BLaER1 (cell line): Measurements from ENCODE around the gene THY1.

Experiments used
- H3K27ac ChIP-seq: shearing (Covaris generic); formaldehyde crosslinking; 2 replicates; pipeline ENCODE4 v1.8.1; 2022
- H3K27me3 ChIP-seq: shearing (Covaris generic); formaldehyde crosslinking; 2 replicates; pipeline ENCODE4 v1.8.1; 2022
- H3K36me3 ChIP-seq: shearing (Covaris generic); formaldehyde crosslinking; 2 replicates; pipeline ENCODE4 v1.8.1; 2022
- H3K4me1 ChIP-seq: shearing (Covaris generic); formaldehyde crosslinking; 2 replicates; pipeline ENCODE4 v1.8.1; 2022
- H3K4me2 ChIP-seq: shearing (Covaris generic); formaldehyde crosslinking; 2 replicates; pipeline ENCODE4 v1.8.1; 2022
- H3K4me3 ChIP-seq: shearing (Covaris generic); formaldehyde crosslinking; 2 replicates; pipeline ENCODE4 v1.8.1; 2022
- H3K9ac ChIP-seq: shearing (Covaris generic); formaldehyde crosslinking; 2 replicates; pipeline ENCODE4 v1.8.1; 2022
- H3K9me3 ChIP-seq: shearing (Covaris generic); formaldehyde crosslinking; 2 replicates; pipeline ENCODE4 v1.8.1; 2022
- H4K20me1 ChIP-seq: shearing (Covaris generic); formaldehyde crosslinking; 2 replicates; pipeline ENCODE4 v1.8.1; 2022
- Cebpa-rat ChIP-seq: shearing (Covaris generic); IDR thresholded peaks from 2 replicates; pipeline ENCODE4 v1.8.1; 2022

Gene THY1

DNA sequence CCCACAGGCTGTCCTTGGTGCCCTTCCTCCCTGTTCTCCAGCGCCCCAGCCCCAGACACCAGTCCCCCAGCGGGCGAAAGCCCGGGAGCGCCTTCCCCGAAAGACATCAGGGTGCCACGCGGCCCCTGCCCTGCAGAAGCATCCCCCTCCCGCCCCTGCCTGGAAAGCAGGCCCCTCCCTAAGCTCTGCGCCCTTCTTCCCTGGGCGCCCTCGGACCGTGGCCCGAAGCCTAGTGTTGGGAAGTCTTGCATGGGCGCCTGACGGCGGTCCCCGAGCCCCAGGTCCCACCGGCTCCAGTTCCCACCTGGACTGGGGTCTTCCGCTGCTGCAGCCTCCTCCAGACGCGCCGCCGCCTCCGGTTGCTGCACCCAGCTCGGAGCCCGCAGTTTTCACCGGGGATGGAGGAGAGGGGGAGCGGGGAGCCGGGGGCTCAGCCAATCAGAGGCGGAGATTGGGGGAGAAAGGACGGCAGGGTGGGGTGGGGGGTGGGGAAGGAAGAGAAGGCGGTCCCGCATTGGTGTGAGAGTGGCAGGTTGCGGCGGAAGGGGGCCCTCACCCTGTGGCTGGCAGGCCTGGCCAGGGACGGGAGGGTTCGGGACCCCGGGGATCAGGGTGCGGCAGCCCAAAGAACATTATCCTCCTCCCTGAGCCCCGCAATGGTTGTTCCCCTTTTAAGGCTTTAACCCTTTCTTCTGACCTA, at the start of gene THY1:
TSS of gene THY1 (minus strand) at position 364 of the 700 bp plus-strand sequence. CDS start 2,267 bp downstream, outside the sequence.
- H3K4me2 ChIP-seq, result peak within 1 kb of the TSS; percentile 73
- H3K9ac ChIP-seq, result 0 out of 2 replicates have a peak within 1 kb of the TSS, but pooled peaks have one; percentile 19
- H3K4me3 ChIP-seq, result peak within 1 kb of the TSS; percentile 62

DNA sequence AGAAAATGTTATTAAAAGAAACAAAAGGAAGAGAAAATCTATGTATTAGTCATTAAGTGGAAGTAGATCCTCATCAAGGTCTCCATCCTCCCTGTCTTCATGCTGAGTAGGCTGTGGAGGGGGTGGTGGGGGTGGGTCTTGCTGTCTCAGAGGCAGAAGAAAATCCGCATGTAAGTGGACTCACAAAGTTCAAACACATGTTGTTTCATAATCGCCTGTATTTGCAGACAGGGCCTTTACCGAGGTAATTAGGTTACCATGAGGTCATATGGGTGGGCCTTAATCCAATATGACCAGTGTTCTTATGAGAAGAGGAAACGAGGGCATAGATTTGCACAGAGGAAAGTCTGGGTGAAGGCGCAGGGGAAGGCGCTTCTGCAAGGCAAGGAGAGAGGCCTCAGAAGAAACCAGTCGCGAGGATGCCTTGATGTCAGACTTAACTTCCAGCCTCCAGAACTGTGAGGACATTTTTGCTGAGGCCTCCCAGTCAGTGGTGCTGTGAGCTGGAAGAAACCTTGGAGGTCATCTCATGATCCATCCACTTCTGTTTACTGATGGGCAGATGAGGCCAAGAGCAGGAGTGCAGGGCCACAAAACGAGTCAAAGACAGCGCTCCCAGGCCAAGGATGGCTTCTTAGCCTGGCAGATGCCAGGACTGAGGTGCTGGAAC, 49.3 kb upstream of the THY1 start:
- Histone ChIP-seq H4K20me1 (no peaks in the 10 kb centered on the region), H3K4me1 (peaks cover 20% of the 10 kb centered on the region), H3K27me3 (no peaks in the 10 kb centered on the region), H3K27ac (no peak overlapping the region), H3K9ac (no peak overlapping the region), H3K4me2 (peak overlapping the region; percentile 1; the same call in 1 of the 2 replicates), H3K36me3 (no peaks in the 10 kb centered on the region), H3K4me3 (no peak overlapping the region), H3K9me3 (peaks cover 8% of the 10 kb centered on the region; the same call in 1 of the 2 replicates)
- no peak for TF ChIP-seq Cebpa-rat

More for the DNA sequence above, at the start of gene THY1:
- Histone ChIP-seq H3K4me1 (peaks cover 16% of the 10 kb centered on the region), H3K27ac (no peak within 1 kb of the TSS), H4K20me1 (peaks cover 28% of the 10 kb centered on the region), H3K36me3 (no peaks in the 10 kb centered on the region), H3K27me3 (peaks cover 59% of the 10 kb centered on the region), H3K9me3 (no peaks in the 10 kb centered on the region)
- no peak for TF ChIP-seq Cebpa-rat

DNA sequence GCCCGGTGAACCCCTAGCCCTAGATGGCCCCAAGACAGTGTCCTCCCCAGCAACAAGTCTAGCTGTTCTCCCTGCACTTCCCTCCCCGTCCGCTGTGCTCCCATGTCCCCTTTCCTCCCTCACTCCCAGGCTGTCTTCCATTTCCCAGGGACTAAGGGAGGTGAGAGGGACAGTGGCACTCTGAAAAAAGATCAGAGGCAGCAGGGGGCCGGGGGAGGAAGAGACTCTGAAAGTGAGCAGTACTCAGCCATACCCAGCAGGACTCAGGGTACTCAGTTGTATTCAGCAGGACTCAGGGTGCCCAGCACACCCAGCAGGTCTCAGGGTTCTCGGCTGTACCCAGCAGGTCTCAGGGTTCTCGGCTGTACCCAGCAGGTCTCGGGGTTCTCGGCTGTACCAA, 48.4 kb upstream of the THY1 start:
- Histone ChIP-seq H3K27me3 (no peaks in the 10 kb centered on the region), H3K4me3 (no peak overlapping the region), H3K36me3 (no peaks in the 10 kb centered on the region), H3K4me1 (peaks cover 20% of the 10 kb centered on the region), H3K9me3 (peaks cover 8% of the 10 kb centered on the region; the same call in 1 of the 2 replicates), H4K20me1 (no peaks in the 10 kb centered on the region), H3K9ac (no peak overlapping the region), H3K27ac (no peak overlapping the region), H3K4me2 (no peak overlapping the region)
- TF ChIP-seq Cebpa-rat, result no peak

DNA sequence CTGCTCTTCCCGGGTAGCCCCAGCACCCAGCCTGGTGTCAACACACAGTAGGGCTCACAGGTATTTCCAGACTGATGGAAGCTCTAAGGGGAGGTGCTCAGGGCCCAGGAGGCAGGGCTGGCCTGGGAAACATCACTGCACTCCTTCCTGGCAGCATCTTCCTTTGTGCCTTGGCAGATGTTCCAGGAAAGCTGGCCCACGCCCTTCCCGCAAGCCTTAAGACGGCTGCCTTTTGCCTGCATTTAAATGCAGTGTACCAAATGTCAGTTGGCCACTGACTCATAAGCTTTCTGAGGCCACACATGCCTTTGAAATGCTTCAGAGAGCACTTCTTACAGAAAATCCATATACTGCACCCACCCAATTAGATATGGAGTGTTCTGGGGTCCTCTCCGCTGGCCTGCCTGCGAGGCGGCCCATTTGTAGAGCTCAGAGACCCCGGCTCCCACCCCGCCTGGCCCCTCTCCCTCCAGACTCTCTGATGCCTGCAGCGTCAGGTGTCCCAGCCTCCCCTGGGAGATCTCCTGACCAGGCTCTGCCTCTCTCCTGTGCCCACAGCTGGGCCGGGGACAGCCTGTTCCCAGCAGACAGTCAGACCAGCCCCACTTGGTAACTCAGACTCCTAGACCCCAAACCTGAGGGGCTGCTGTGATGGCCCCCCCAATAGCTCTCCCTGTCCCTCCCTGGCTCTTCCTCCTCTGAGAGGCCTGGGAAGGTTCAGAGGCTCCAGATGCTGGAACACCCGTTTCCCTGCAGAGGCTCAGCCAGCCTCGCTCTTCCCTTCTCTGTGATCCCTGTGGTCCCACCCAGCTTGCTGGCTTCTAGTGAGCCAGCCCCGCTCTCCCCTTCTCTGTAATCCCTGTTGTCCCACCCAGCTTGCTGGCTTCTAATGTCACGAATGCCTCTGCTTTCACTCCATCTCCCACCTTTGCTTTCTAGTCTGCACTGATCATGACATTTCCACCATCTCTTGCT, 47.6 kb upstream of the THY1 start:
- Histone ChIP-seq H3K4me3 (no peak overlapping the region), H3K27ac (no peak overlapping the region), H3K27me3 (no peaks in the 10 kb centered on the region), H3K9ac (no peak overlapping the region), H3K9me3 (peaks cover 8% of the 10 kb centered on the region), H3K4me2 (peak overlapping the region; percentile 37; the same call in 1 of the 2 replicates), H3K36me3 (no peaks in the 10 kb centered on the region), H3K4me1 (peaks cover 20% of the 10 kb centered on the region), H4K20me1 (no peaks in the 10 kb centered on the region)
- TF ChIP-seq Cebpa-rat, result no peak

DNA sequence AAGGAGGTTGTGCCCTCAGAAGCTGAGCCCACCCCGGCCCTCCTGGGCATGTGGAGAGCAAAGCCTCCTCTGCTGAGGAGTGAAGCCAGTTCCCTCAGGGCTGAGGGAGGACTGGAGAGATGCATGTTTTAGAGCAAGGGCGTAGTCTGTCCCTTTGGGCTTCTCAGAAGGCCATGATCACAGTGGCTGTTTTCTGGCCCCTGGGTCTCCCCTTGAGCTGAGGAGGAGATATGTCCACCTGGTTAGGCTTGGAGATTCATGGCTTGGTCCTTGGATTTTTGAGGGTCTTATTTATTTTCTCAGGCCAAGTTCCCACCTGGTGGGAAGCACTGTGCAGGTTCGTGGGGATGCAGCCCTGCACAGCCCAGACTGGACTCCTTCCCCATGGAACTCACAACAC, 46.5 kb upstream of the THY1 start:
- H3K36me3 ChIP-seq, result no peaks in the 10 kb centered on the region
- peaks cover 8% of the 10 kb centered on the region for H3K9me3 ChIP-seq
- no peak overlapping the region for H3K4me2 ChIP-seq
- H3K9ac ChIP-seq, result no peak overlapping the region
- H3K4me1 ChIP-seq, result peaks cover 20% of the 10 kb centered on the region
- no peak for TF ChIP-seq Cebpa-rat
- H3K27ac ChIP-seq, result no peak overlapping the region
- no peak overlapping the region for H3K4me3 ChIP-seq
- no peaks in the 10 kb centered on the region for H4K20me1 ChIP-seq
- no peaks in the 10 kb centered on the region for H3K27me3 ChIP-seq

DNA sequence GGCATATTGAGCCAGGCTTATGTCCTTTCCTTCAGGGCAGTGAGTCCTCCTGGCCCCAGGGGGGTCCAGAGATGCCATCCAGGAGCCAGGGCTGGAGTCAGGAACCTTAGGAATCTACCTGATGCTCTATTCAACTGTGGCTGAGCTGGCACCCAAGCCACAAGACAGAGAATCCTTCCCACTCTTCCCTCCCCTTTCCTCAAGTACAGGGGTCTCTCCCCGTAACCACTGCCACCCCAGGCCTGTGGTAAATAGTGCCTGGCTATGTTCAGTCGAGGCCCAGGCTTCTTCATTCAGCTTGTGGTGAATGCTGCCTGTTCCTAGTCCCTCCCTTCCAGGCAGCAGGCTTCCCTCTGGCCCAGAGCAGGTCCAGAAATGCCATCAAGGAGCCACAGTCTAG, 45.5 kb upstream of the THY1 start:
- no peak overlapping the region for H3K4me2 ChIP-seq
- no peak for TF ChIP-seq Cebpa-rat
- peaks cover 8% of the 10 kb centered on the region for H3K9me3 ChIP-seq
- no peaks in the 10 kb centered on the region for H3K36me3 ChIP-seq
- H3K4me3 ChIP-seq, result no peak overlapping the region
- no peaks in the 10 kb centered on the region for H4K20me1 ChIP-seq
- H3K27ac ChIP-seq, result no peak overlapping the region
- peaks cover 20% of the 10 kb centered on the region for H3K4me1 ChIP-seq
- no peak overlapping the region for H3K9ac ChIP-seq
- H3K27me3 ChIP-seq, result no peaks in the 10 kb centered on the region

DNA sequence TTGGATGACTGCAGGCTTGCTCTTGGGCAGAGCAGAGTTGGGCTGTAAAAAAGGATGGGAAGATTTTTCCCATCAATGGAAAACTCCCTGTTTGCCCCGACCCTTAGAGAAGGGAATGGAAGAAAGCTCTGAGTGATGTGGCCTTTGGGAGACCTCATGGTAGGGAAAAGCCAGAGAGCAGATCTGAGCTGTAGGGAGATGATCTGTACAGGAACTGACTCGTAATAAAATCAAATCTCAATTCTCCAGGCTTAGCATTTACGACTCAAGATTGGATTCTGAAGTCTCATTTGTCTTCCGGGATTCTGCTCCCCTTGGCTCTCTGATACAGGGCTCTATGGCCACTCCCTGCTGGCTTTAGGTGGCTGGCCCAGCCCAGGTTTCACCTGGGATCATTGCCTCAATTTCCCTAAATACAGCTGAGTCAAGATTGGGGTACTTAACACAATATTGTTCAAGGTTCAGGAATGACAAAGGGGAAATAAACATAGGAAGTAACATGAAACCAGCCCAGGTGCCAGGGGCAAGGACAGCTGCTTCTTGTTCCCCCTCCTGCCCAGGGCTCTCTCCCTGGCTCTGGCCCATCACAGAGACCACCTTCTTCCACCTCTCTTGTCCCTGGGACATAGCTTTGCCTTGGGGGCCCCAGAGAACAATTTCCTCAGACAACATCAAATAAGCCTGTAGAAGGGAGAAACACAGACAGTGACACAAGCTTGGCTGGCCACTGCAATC, 38.4 kb upstream of the THY1 start:
- no peak overlapping the region for H3K4me2 ChIP-seq
- H3K36me3 ChIP-seq, result no peaks in the 10 kb centered on the region
- H3K9ac ChIP-seq, result no peak overlapping the region
- no peak overlapping the region for H3K4me3 ChIP-seq
- H4K20me1 ChIP-seq, result no peaks in the 10 kb centered on the region
- H3K27ac ChIP-seq, result no peak overlapping the region
- no peaks in the 10 kb centered on the region; the same call in 1 of the 2 replicates for H3K9me3 ChIP-seq
- H3K27me3 ChIP-seq, result no peaks in the 10 kb centered on the region
- no peak for TF ChIP-seq Cebpa-rat
- H3K4me1 ChIP-seq, result peaks cover 30% of the 10 kb centered on the region

DNA sequence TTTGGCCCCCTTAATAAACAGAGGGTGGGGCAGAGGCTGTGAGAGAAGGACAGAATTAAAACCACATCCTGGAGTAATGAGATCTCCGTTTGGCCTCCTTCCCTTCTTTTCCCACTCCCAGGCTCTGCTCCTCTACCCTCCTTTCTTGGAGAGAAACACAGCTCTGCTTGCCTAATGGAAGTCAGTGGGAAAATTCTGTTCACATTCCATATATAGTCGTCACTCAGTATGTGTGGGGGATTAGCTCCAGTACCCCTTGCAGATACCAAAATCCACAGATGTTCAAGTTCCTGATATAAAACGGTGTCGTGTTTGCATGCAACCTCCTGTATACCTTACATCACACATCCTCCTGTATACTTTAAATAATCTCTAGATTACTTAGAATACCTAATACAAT, 37.6 kb upstream of the THY1 start:
- Histone ChIP-seq H4K20me1 (no peaks in the 10 kb centered on the region), H3K27me3 (no peaks in the 10 kb centered on the region), H3K36me3 (no peaks in the 10 kb centered on the region), H3K9me3 (no peaks in the 10 kb centered on the region; the same call in 1 of the 2 replicates), H3K9ac (no peak overlapping the region), H3K4me2 (peak overlapping the region; percentile 58), H3K4me1 (peaks cover 30% of the 10 kb centered on the region), H3K27ac (no peak overlapping the region), H3K4me3 (no peak overlapping the region)
- TF ChIP-seq Cebpa-rat, result no peak

DNA sequence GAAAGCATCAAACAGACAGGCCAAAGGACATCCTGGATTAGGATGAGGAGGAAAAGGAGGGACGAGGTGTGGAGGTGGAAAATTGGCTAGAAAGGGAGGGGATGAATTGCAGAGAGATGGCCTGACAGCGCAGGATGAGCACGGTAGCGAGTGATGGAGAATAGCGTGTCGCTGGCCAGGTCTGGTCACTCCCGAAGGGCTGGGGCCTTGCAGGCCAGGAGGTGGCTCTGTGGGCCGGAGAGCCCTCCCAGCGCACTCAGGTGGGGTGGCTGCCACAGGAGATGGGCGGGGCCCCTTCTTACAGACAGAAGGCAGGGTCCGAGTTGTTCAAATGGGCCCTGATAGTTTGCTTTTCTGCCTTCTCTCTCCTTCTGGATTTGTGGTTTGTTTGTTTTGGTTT, 37.1 kb upstream of the THY1 start:
- no peak for TF ChIP-seq Cebpa-rat
- Histone ChIP-seq H3K27me3 (no peaks in the 10 kb centered on the region), H3K9ac (no peak overlapping the region), H3K27ac (no peak overlapping the region), H3K4me1 (peaks cover 30% of the 10 kb centered on the region), H3K4me3 (no peak overlapping the region), H4K20me1 (no peaks in the 10 kb centered on the region), H3K36me3 (no peaks in the 10 kb centered on the region), H3K4me2 (peak overlapping the region; percentile 58), H3K9me3 (no peaks in the 10 kb centered on the region)
